ENCODE results near the gene ADNP.
"Not testable (repeated sequence)": the region's sequence is repeated elsewhere in the genome, so short reads cannot be mapped to it uniquely, and the experiment has no call there.

Gene ADNP

DNA sequence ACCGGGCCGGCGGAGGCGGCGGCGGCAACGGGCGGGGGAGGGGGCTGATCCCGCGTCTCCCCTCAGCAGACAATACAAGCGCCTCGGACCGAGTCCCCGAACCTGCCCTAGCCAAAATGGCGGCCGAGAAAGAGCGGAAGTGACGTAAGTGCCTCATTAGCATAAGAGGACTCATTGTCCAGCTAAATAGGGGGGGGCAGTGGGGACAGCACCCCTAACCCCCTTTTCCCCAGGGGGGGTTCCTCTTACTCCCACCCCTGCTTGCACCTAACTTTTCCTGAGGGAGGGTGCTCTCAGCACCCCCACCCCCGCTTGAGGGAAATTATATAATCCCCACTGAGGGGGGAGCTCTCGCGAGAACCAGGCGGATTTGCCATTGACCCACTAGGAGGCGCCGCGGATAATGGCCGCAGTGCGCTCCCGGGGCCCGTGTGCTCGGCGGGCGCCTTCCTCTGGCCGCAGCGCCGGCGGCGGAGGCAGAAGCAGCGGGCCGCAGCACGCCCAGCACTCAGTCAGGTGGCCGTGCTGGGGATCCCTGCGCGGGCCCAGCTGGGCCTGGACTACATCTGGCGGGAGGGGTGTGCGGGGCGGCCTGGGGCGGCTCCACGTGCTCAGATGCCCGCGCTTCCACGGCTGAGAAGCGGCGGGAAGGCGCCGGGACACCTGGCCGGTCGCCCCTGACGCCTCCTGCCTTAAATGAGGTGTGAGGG is at the start of gene ADNP:
Gene ADNP, minus strand, starts transcription at position 132 of the 710 bp plus-strand sequence. CDS start 27,441 bp downstream, outside the sequence.
- peak; percentile 78 for DNase-seq (ENCODE audit: low read depth)

- peak; percentile 95 for DNase-seq (ENCODE audit: low read depth)
Measured at GRCh38 chr20:50980071-50980681, 48.9 kb upstream of the ADNP start.

DNA sequence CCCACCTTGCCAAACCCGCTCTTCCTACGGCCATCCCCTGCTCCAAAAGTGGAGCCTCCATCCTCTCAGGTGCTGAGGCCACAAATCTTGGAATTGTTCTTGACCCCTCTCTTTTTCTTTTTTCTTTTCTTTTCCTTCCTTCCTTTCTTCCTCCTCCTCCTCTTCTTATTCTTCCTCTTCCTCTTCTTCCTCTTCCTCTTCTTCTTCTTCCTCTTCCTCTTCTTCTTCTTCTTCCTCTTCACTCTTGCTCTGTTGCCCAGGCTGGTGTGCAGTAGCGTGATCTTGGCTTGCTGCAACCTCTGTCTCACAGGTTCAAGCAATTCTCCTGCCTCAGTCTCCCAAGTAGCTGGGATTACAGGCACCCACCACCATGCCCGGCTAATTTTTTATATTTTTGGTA is 47.3 kb upstream of the ADNP start:
- not testable (repeated sequence) for DNase-seq (ENCODE audit: low read depth)

DNA sequence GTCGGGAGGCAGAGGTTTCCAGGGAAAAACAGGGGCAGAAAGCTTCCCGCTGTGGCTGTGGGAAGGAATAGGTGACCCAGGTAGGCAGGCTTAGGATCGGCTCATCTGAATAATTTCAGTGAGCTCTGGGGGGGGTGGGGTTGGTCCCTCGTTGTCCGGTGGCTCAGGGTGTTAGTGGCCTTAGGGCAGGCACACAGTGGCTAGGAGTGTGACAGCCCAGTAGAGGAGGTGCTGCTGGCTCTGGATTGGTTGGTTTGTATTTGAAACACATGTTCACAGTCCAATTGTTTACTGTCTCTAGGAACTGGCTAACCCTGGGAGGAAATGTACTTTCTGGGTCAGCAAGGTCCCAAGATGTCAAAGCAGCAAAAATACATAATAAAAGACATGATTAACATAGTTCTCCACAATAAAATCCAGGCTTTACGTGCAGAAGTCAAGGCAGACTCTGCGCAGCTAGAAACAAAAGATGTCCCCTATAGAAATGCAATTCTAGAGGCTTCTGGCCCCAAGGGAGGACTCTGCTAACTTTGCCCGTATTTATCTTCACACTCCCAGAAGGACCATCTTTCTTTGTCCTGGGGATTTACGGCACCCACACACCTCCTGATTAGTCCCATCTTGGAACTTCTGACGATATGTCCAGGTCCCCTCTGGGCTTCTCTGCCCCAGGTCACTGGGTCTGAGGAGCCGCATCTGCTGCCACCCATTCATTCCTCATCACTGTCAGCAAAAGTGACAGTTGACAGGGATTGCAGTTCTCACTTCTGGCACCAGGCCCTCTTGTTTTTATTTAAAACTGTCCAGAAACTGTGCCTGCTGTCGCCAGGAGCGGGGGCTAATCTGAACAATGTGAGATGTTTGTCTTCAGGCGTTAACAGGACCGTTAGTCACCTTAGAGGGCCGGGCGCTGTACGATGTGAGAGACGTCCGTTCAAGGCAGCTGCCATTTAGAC is 46.1 kb upstream of the ADNP start:
- no peak for DNase-seq (ENCODE audit: low read depth)

DNA sequence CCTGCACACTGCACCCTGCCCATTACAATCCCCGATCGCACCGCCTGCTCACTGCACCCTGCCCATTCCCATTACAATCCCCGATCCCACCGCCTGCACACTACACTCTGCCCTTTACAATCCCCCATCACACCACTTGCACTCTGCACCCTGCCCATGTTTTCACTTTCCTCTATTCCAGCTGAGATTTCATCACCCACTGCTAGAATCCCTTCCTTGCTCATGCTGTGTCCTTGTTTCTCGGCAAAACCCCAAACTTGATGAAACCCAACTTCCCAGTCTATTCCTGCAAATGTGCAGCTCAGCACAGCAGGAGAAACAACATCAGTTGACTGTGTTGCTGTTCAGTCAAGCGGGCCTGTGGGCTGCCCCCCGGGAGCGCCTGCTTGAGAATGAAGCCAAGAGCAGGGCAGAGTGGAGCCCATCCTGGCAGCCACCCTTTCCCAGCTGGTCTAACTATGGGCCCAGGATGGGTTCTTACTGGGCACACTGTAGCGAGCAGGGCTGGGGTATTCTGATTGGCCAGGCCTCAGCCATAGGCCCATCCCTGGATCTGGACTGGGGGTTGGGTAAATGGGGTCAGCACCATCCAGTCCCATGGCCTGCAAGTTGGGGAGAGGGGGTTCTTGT is 44.6 kb upstream of the ADNP start:
- DNase-seq (ENCODE audit: low read depth) = no peak

DNA sequence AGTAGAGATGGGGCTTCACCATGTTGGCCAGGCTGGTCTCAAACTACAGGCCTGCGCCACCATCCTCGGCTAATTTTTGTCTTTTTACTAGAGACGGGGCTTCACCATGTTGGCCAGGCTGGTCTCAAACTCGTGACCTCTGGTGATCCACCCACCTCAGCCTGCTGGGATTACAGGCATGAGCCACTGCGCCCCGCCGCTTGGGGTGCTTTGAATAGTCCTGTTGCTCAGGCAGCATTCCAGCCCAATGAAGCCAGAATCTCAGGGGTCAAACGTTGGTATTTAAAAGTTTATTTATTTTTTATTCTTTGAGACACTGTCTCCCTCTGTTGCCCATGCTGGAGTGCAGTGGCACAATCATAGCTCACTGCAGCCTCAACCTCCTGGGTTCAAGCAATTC is 38.7 kb upstream of the ADNP start:
- DNase-seq (ENCODE audit: low read depth) = no peak

DNA sequence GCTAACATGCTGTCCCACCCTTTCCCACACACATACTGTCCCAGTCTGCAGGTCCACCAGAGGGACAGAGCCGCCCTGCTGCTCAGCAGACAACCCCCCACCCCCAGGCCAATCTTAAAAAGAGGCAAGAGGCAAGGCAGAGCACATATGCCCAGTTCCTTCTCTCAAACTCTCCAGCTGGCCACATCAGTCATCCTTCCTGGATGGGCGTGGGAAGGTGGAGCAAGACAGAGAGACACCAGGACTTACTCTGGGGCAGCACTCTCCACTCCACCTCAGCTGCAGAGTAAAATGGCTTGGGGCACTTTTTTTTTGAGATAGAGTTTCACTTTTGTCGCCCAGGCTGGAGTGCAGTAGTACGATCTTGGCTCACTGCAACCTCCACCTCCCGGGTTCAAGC is 38.2 kb upstream of the ADNP start:
- DNase-seq (ENCODE audit: low read depth) = no peak

DNA sequence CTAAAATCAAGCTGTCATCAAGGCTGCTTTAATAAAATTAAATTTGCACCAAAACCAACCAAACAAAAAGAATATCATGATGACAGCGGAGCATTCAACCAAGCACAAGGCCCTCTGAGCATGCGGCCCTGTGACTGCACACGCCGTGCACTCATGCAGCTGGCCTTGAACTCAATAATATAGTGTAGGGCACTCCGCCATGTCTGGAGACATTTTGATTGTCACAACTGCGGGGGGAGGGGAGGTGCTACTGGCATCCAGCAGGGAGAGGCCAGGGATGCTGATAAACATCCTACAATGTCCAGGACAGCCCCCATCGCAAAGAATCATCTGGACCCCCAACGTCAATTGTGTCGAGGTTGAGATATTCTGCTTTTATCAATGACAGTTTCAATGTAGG is 37.1 kb upstream of the ADNP start:
- DNase-seq (ENCODE audit: low read depth) = no peak

GRCh38 chr20:50967586-50967985 is 36.3 kb upstream of the ADNP start:
- no peak for DNase-seq (ENCODE audit: low read depth)

GRCh38 chr20:50959543-50960126 is 28.4 kb upstream of the ADNP start:
- DNase-seq (ENCODE audit: low read depth) = no peak

GRCh38 chr20:50958615-50959542 is 27.6 kb upstream of the ADNP start, which contains the start of gene MOCS3:
TSS of gene MOCS3 (plus strand) at chr20:50958818. CDS start at chr20:50958843, 25 bp downstream.
- peak; percentile 83 for DNase-seq (ENCODE audit: low read depth)

DNA sequence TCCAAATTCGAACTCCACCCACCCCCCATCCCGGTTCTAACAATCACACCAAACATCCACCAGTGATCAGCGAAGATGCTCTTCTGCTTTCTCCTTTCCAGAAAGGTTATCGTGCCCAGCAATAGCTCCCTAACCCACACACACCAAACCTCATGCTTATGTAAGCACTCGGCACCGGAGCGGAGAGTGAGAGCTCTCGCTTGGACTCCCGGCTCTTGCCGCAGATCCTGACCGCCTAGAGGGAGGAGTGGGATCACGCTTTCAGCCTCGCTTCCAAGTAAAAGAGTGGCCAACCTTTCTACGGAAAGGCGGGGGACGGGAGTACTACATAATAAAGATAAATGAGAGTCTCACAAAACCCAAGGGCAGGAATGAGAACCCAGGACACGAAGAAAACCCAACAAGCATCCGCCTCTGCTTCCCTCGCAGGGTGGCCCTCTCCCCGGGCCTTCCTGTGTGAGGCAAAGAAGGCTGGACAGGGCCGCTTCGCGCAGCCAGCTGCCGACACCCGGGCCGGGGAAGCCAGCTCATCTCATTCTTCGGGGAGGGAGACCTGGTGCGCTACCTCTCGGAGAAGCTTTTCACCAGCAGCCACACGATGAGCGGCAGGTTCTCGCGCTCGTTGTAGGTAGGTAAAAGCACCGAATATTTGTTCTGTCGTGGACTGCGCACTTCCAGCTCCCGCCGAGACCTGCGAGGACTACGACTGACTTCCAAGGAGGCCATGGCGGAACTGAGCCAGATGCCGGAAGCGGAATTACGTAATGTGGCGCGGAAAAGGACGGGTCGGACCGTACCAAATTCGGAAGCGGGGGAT is 26.8 kb upstream of the ADNP start, which contains the start of gene DPM1:
Gene DPM1, minus strand, starts transcription at position 735 of the 817 bp plus-strand sequence. Its CDS starts 9 bp downstream, at position 726.
- DNase-seq (ENCODE audit: low read depth) = peak; percentile 69

DNA sequence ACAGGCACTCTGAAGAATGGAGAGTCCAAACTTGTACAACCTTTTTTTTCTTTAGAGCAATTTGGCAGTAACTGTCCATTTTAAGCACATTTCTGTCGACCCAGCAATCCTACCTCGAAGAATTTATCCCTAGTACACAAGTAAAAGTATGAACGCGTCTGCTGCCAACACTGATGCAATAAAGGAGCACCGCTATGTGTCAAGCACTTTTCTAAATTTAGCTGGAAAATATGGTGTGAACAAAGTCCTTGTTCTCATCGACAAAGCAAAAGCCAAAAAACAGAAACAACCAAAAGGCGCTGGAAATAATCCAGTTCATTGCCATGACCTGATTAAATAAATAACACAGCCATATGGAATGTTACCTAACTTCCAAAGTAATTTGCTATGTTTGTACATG is 26.0 kb upstream of the ADNP start:
- no peak for DNase-seq (ENCODE audit: low read depth)

DNA sequence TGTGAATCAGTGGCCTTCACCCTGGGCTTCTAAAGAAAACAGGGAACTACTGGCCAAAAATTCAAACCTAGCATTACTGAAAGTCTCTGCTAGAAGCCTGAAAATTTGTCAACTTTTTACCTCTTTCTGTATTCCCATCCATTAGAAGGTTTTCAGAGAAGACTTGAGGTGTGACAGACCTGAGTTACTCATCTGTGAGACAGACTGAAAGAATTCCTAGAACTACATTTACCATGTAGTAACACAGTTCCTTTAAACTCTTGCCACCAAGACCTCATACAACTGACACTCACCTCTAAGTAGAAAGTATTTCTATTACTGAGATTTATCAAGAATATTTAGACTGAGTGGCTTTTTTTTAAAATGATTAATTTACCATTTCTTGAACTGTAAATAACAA is 22.6 kb upstream of the ADNP start:
- no peak for DNase-seq (ENCODE audit: low read depth)

- DNase-seq (ENCODE audit: low read depth) = no peak
Measured at GRCh38 chr20:50953196-50953595, 22.0 kb upstream of the ADNP start.

DNA sequence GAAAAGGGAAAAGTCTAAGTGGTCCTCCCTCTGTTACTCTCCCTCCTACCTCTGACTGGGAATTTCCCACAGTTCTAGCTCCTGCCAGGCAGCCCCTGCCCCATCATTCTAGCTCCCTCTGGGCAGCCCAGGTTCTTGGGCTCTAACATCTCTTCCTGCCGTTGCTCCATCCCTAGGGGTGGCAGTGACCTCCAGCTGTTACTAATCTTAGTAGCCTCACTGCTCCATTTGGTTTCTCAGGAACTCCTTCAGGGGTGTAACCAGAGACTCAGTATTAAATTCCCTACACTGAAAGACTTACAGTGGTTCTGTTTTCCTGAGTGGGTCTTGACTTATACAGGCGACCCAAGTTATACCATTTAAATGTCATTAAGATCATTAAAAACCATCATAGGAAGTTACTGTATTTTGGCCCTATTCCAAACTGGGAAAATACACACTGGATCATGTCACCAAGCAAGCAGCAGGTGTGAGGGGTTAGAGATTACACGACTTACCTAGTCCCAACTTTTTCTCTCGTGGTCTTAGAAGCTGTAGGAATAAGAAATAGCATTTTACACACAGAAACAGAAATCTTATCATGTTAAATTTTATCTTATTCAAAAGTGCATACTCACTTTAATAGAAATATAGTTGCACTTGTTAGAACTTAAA is 17.0 kb upstream of the ADNP start:
- no peak for DNase-seq (ENCODE audit: low read depth)

DNA sequence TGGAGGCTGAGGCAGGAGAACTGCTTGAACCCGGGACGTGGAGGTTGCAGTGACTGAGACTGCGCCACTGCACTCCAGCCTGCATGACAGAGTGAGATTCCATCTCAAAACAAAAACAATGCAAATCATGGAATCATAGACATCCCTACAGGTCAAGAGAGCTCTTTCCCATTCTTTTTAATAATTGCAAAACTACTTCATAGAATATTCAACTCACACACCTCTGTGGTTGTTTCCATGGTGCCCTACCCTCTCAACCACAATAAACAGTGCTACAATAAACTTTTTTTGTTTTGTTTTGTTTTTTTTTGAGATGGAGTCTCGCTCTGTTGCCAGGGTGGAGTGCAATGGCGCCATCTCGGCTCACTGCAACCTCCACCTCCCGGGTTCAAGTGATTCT is 11.8 kb upstream of the ADNP start:
- no peak for DNase-seq (ENCODE audit: low read depth)

- no peak for DNase-seq (ENCODE audit: low read depth)
Measured at GRCh38 chr20:50933589-50933988, 2.4 kb upstream of the ADNP start.

GRCh38 chr20:50932691-50933280 is 1.5 kb upstream of the ADNP start:
- no peak for DNase-seq (ENCODE audit: low read depth)

Measured in fibroblast of the conjunctiva (primary cell).